ENCODE measurements around the gene TNFRSF8. TPM values are rescaled to one million over a fixed set of nuclear protein-coding genes. Genes with fewer than 3 reads are reported as not detected.

TNFRSF8 gene
- total RNA-seq, 1 experiment from 2014 or later: 0.13 TPM

DNA sequence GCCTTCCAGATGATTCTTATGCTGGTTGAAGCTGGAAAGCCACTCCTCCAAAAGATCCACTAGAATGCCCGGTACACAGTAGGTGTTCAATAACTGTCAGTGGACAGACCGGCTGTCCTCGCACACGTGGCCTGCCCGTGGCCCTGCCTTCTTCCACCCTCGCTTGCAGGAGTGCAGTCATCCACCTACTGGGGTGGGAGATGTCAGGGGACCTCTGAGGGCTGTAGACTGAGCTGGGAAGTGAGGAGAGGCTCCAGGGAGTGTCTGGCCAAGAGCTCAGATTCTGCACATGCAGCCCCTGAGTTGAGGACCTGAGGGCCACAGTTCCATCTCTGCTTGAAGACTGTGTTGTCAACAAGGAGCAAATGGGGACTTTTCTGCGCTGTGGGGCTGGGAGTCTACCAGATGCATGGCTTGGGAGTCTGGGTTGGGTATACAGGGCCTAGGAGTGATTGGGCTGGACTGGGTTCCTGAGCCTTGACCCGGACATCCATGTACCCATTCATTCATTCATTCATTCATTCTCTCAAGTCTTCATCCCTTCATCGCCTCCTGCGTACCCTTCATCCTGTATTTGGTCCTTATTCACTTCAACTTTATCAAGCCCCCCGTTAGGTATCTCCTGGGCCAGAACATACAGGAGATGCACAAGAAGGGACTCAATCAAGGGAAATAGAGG lies 99.5 kb downstream of the TNFRSF8 start:
- TF ChIP-seq SIN3A (IDR thresholded peaks at IDR 0.05; ENCODE audit: borderline replicate concordance, insufficient read depth, low read depth, low read length) (no peak), POLR2AphosphoS5 (IDR thresholded peaks at IDR 0.05; ENCODE audit: low read depth, low read length) (no peak), TCF7L2 (IDR thresholded peaks at IDR 0.05; ENCODE audit: low read depth, low read length) (no peak)
- TF ChIP-seq, protein P1, sequence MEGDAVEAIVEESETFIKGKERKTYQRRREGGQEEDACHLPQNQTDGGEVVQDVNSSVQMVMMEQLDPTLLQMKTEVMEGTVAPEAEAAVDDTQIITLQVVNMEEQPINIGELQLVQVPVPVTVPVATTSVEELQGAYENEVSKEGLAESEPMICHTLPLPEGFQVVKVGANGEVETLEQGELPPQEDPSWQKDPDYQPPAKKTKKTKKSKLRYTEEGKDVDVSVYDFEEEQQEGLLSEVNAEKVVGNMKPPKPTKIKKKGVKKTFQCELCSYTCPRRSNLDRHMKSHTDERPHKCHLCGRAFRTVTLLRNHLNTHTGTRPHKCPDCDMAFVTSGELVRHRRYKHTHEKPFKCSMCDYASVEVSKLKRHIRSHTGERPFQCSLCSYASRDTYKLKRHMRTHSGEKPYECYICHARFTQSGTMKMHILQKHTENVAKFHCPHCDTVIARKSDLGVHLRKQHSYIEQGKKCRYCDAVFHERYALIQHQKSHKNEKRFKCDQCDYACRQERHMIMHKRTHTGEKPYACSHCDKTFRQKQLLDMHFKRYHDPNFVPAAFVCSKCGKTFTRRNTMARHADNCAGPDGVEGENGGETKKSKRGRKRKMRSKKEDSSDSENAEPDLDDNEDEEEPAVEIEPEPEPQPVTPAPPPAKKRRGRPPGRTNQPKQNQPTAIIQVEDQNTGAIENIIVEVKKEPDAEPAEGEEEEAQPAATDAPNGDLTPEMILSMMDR (IDR thresholded peaks at IDR 0.05): no peak
- TF ChIP-seq, protein P2, sequence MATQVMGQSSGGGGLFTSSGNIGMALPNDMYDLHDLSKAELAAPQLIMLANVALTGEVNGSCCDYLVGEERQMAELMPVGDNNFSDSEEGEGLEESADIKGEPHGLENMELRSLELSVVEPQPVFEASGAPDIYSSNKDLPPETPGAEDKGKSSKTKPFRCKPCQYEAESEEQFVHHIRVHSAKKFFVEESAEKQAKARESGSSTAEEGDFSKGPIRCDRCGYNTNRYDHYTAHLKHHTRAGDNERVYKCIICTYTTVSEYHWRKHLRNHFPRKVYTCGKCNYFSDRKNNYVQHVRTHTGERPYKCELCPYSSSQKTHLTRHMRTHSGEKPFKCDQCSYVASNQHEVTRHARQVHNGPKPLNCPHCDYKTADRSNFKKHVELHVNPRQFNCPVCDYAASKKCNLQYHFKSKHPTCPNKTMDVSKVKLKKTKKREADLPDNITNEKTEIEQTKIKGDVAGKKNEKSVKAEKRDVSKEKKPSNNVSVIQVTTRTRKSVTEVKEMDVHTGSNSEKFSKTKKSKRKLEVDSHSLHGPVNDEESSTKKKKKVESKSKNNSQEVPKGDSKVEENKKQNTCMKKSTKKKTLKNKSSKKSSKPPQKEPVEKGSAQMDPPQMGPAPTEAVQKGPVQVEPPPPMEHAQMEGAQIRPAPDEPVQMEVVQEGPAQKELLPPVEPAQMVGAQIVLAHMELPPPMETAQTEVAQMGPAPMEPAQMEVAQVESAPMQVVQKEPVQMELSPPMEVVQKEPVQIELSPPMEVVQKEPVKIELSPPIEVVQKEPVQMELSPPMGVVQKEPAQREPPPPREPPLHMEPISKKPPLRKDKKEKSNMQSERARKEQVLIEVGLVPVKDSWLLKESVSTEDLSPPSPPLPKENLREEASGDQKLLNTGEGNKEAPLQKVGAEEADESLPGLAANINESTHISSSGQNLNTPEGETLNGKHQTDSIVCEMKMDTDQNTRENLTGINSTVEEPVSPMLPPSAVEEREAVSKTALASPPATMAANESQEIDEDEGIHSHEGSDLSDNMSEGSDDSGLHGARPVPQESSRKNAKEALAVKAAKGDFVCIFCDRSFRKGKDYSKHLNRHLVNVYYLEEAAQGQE (IDR thresholded peaks at IDR 0.05; ENCODE audit: insufficient read depth in 1 of 2, low read depth in 2 of 2, low read length in 1 of 2): no peak
- ChIA-PET CTCF (interaction anchor here (1.1 kb wide), 1 partner anchor 38 kb away, joined by 3 read pairs; no protein-coding TSS in a partner anchor), POLR2A (interaction anchor here (0.6 kb wide), 1 partner anchor 156 kb away, joined by 3 read pairs; no protein-coding TSS in a partner anchor)
- H3K4me3 ChIP-seq (ENCODE audit: low read depth in 2 of 2, low read length in 2 of 2): no peak overlapping the region
- no peaks in the 10 kb centered on the region for H3K9me3 ChIP-seq (ENCODE audit: control insufficient read depth, insufficient read depth, low read depth, low read length)
- H3K27ac ChIP-seq (ENCODE audit: low read length): peak overlapping the region; percentile 40; the same call in 1 of the 2 replicates
- no TSS peak for BruUV-seq (replicated peaks)
- H3K36me3 ChIP-seq (ENCODE audit: control insufficient read depth, insufficient read depth, low read length): no peaks in the 10 kb centered on the region
- DNase-seq (ENCODE audit: low read depth, low spot score): no peak
- ATAC-seq: no peak
- in situ Hi-C loops (cut with HindIII; ENCODE audit: low pct_unique_long_range_greater_than_20kb, low sequenced_read_pairs) (no loop called here), intact Hi-C loops (cut with micrococcal nuclease; ENCODE audit: unreplicated experiment) (no loop called here)
- H3K27me3 ChIP-seq (ENCODE audit: control insufficient read depth, insufficient read depth, low read length): no peaks in the 10 kb centered on the region
- peaks cover 21% of the 10 kb centered on the region for H3K4me1 ChIP-seq (ENCODE audit: control insufficient read depth, insufficient read depth, low read length)

DNA sequence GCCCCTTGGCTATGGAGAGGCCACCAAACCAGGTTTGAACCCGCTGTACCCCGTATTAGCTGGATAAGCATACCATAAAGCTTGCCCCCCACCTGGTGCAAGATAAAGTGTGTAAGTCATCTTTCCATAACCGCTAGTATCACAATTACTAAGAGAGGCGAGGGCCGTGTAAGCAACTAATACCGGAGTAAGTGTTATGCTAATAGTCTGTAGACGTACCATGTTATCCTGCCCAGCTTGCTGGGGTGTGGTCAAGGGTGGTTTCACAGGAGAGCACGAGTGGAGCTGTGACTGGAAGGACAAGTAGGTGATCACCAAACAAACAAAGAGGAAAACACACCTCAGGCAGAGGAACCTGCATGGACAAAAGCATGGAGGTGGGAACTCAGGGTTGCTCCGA lies 100.1 kb downstream of the TNFRSF8 start:
- Histone ChIP-seq H3K9me3 (ENCODE audit: control insufficient read depth, insufficient read depth, low read depth, low read length) (no peaks in the 10 kb centered on the region), H3K4me1 (ENCODE audit: control insufficient read depth, insufficient read depth, low read length) (peaks cover 21% of the 10 kb centered on the region), H3K36me3 (ENCODE audit: control insufficient read depth, insufficient read depth, low read length) (no peaks in the 10 kb centered on the region), H3K27ac (ENCODE audit: low read length) (no peak overlapping the region), H3K4me3 (ENCODE audit: low read depth in 2 of 2, low read length in 2 of 2) (no peak overlapping the region), H3K27me3 (ENCODE audit: control insufficient read depth, insufficient read depth, low read length) (no peaks in the 10 kb centered on the region)
- CTCF ChIA-PET: no interaction called here
- DNase-seq (ENCODE audit: low read depth, low spot score) (no peak), ATAC-seq (no peak)
- POLR2A ChIA-PET: no interaction called here
- intact Hi-C loops (cut with micrococcal nuclease; ENCODE audit: unreplicated experiment): no loop called here
- TF ChIP-seq, protein P1 (IDR thresholded peaks at IDR 0.05): no peak
- TF ChIP-seq, protein P2 (IDR thresholded peaks at IDR 0.05; ENCODE audit: insufficient read depth in 1 of 2, low read depth in 2 of 2, low read length in 1 of 2): no peak
- no peak for TF ChIP-seq TCF7L2 (IDR thresholded peaks at IDR 0.05; ENCODE audit: low read depth, low read length)
- no peak for TF ChIP-seq SIN3A (IDR thresholded peaks at IDR 0.05; ENCODE audit: borderline replicate concordance, insufficient read depth, low read depth, low read length)
- no peak for TF ChIP-seq POLR2AphosphoS5 (IDR thresholded peaks at IDR 0.05; ENCODE audit: low read depth, low read length)
- BruUV-seq (replicated peaks): no TSS peak
- in situ Hi-C loops (cut with HindIII; ENCODE audit: low pct_unique_long_range_greater_than_20kb, low sequenced_read_pairs): no loop called here

Data from Panc1 (cell line).